Gastrocnemius medialis (tissue), 4 donors: ENCODE data around the gene G3BP1.

Source experiments
- POLR2A ChIP-seq, 2 donors: fragments of 450-650 bp; IDR thresholded peaks; one replicate each; pipeline ENCODE4 v1.6.1; 2017; ENCODE audit warnings: antibody characterized with exemption in 2 of 2, mild to moderate bottlenecking in 2 of 2, moderate library complexity in 2 of 2
- TF ChIP-seq, protein P1 (sequence below), 5 experiments: fragments of 450-650 bp in 3 of 5; fragments of 200-600 bp in 2 of 5; sonication (generic) in 2 of 5; IDR thresholded peaks in 4 of 5; conservative IDR thresholded peaks in 1 of 5; 1 replicate in 4 of 5; 2 replicates in 1 of 5; pipeline ENCODE4 v1.5.1; 2016 to 2019; ENCODE audit warnings: antibody characterized with exemption in 5 of 5, mild to moderate bottlenecking in 3 of 5, moderate library complexity in 3 of 5

DNA sequence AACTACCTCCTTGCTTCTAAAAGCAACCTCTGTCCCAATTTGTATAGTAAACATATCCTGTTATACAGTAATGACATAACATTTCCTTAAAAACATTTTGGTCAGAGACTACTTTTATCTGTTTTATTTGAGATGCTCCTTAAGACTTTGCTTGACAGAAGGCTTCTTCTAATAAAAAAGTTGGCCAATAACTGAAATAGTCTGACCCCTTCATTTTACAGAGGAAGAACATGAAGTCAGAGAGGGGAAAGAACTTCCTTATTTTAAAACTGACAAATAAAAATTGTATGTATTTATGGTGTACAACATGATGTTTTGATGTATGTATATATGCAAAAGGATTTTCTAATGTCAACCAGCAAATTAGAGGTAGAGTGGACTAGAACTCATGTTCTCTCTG is 49.2 kb upstream of the G3BP1 start:
- no peak for TF ChIP-seq POLR2A (IDR thresholded peaks at IDR 0.05)
- TF ChIP-seq, protein P1, sequence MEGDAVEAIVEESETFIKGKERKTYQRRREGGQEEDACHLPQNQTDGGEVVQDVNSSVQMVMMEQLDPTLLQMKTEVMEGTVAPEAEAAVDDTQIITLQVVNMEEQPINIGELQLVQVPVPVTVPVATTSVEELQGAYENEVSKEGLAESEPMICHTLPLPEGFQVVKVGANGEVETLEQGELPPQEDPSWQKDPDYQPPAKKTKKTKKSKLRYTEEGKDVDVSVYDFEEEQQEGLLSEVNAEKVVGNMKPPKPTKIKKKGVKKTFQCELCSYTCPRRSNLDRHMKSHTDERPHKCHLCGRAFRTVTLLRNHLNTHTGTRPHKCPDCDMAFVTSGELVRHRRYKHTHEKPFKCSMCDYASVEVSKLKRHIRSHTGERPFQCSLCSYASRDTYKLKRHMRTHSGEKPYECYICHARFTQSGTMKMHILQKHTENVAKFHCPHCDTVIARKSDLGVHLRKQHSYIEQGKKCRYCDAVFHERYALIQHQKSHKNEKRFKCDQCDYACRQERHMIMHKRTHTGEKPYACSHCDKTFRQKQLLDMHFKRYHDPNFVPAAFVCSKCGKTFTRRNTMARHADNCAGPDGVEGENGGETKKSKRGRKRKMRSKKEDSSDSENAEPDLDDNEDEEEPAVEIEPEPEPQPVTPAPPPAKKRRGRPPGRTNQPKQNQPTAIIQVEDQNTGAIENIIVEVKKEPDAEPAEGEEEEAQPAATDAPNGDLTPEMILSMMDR (IDR thresholded peaks at IDR 0.05 in 4 of 5, conservative IDR thresholded peaks at IDR 0.05 in 1 of 5) = no peak
